GM18870 (cell line): Measurements from ENCODE around the gene CNBD2.
"Not testable (repeated sequence)": the region's sequence is repeated elsewhere in the genome, so short reads cannot be mapped to it uniquely, and the experiment has no call there.

ENCODE experiments used
- ATAC-seq: cut with Tn5 transposase; IDR thresholded peaks from one replicate; pipeline ENCODE4 v1.9.1; 2021; ENCODE audit warnings: moderate library complexity; ENCODE audit not compliant: unreplicated experiment

CNBD2 gene

GRCh38 chr20:36018208-36018988 lies 50.0 kb downstream of the CNBD2 start:
- ATAC-seq: no peak

GRCh38 chr20:36026131-36026530 lies 57.7 kb downstream of the CNBD2 start:
- not testable (repeated sequence) for ATAC-seq

GRCh38 chr20:36028106-36028808 lies 59.9 kb downstream of the CNBD2 start:
- no peak for ATAC-seq

- ATAC-seq: no peak
Measured at GRCh38 chr20:36030149-36030548, 61.8 kb downstream of the CNBD2 start.

- ATAC-seq: no peak
Measured at GRCh38 chr20:36031806-36032205, 63.4 kb downstream of the CNBD2 start.

- ATAC-seq: no peak
Measured at GRCh38 chr20:36034875-36035274, 66.5 kb downstream of the CNBD2 start.

GRCh38 chr20:36035745-36036144 lies 67.4 kb downstream of the CNBD2 start:
- no peak for ATAC-seq

GRCh38 chr20:36036688-36037087 lies 68.3 kb downstream of the CNBD2 start:
- no peak for ATAC-seq

- no peak for ATAC-seq
Measured at GRCh38 chr20:36040571-36040970, 72.2 kb downstream of the CNBD2 start.

GRCh38 chr20:36043441-36043840 lies 75.1 kb downstream of the CNBD2 start:
- no peak for ATAC-seq

GRCh38 chr20:36043892-36044515 lies 75.6 kb downstream of the CNBD2 start:
- no peak for ATAC-seq

- no peak for ATAC-seq
Measured at GRCh38 chr20:36045373-36045714, 77.0 kb downstream of the CNBD2 start.

GRCh38 chr20:36046073-36046798 lies 77.8 kb downstream of the CNBD2 start:
- not testable (repeated sequence) for ATAC-seq

GRCh38 chr20:36049408-36049807 lies 81.0 kb downstream of the CNBD2 start:
- ATAC-seq: not testable (repeated sequence)

- ATAC-seq: peak; percentile 78
Measured at GRCh38 chr20:36050436-36051317, 82.3 kb downstream of the CNBD2 start.

- no peak for ATAC-seq
Measured at GRCh38 chr20:36051318-36052116, 83.1 kb downstream of the CNBD2 start.

- ATAC-seq: no peak
Measured at GRCh38 chr20:36052117-36052513, 83.7 kb downstream of the CNBD2 start.

- ATAC-seq: not testable (repeated sequence)
Measured at GRCh38 chr20:36053863-36054518, 85.6 kb downstream of the CNBD2 start.

- ATAC-seq: no peak
Measured at GRCh38 chr20:36055145-36055544, 86.8 kb downstream of the CNBD2 start.
